OCI-LY3 (cell line): ENCODE data around the gene FAM229A.

ENCODE experiments used
- H2AFZ ChIP-seq: fragments of 200-600, 300-600 bp; shearing (Covaris generic); 2 replicates; pipeline ENCODE4 v1.6.0; 2014; ENCODE audit warnings: antibody characterized with exemption, low read depth, low read length
- H3K27ac ChIP-seq: fragments of 200-600, 300-600 bp; sonication (generic); 2 replicates; pipeline ENCODE4 v1.5.1; 2014; ENCODE audit warnings: mild to moderate bottlenecking, low read length, moderate library complexity, mixed read lengths
- H3K27me3 ChIP-seq: fragments of 200-600, 300-600 bp; sonication (generic); 2 replicates; pipeline ENCODE4 v1.6.1; 2014; ENCODE audit warnings: low read depth, low read length, mixed read lengths
- H3K36me3 ChIP-seq: fragments of 200-600, 300-600 bp; sonication (generic); replicated peaks from 2 replicates; pipeline ENCODE3; 2014; ENCODE audit warnings: low read depth, low read length, mixed read lengths
- H3K4me1 ChIP-seq: fragments of 300-600, 200-600 bp; sonication (generic); 2 replicates; pipeline ENCODE4 v1.6.1; 2014; ENCODE audit warnings: low read length, mixed read lengths
- H3K4me2 ChIP-seq: fragments of 200-600, 300-600 bp; sonication (generic); 2 replicates; pipeline ENCODE4 v1.6.1; 2014; ENCODE audit warnings: low read length, mixed read lengths
- H3K4me3 ChIP-seq: fragments of 300-600, 200-600 bp; sonication (generic); 2 replicates; pipeline ENCODE4 v1.5.1; 2014; ENCODE audit warnings: antibody characterized with exemption, mild to moderate bottlenecking, low read length, moderate library complexity
- H3K79me2 ChIP-seq: fragments of 300-600, 200-600 bp; shearing (Covaris generic); 2 replicates; pipeline ENCODE4 v1.6.1; 2014; ENCODE audit warnings: mild to moderate bottlenecking, low read length, mixed read lengths
- H3K9ac ChIP-seq: fragments of 300-600, 200-600 bp; shearing (Covaris generic); 2 replicates; pipeline ENCODE4 v1.6.0; 2014; ENCODE audit warnings: mild to moderate bottlenecking, low read length, moderate library complexity
- H3K9me3 ChIP-seq: fragments of 200-600, 300-600 bp; shearing (Covaris generic); 2 replicates; pipeline ENCODE4 v1.6.1; 2014; ENCODE audit warnings: low read length, mixed read lengths; ENCODE audit not compliant: insufficient read depth
- H4K20me1 ChIP-seq: fragments of 200-600, 300-600 bp; sonication (generic); 2 replicates; pipeline ENCODE4 v1.6.1; 2016; ENCODE audit warnings: low read length, mixed read lengths; ENCODE audit not compliant: insufficient read depth
- EZH2phosphoT487 ChIP-seq: fragments of 200-600 bp; shearing (Covaris generic); IDR thresholded peaks from 2 replicates; pipeline ENCODE4 v1.6.1; 2018; ENCODE audit warnings: antibody characterized with exemption, mixed run types, low read depth
- TF ChIP-seq, protein P1 (sequence below): fragments of 200-600, 300-600 bp; sonication (generic); IDR thresholded peaks from 2 replicates; pipeline ENCODE4 v1.5.1; 2014; ENCODE audit warnings: antibody characterized with exemption, low read length, low read depth

The FAM229A gene

DNA sequence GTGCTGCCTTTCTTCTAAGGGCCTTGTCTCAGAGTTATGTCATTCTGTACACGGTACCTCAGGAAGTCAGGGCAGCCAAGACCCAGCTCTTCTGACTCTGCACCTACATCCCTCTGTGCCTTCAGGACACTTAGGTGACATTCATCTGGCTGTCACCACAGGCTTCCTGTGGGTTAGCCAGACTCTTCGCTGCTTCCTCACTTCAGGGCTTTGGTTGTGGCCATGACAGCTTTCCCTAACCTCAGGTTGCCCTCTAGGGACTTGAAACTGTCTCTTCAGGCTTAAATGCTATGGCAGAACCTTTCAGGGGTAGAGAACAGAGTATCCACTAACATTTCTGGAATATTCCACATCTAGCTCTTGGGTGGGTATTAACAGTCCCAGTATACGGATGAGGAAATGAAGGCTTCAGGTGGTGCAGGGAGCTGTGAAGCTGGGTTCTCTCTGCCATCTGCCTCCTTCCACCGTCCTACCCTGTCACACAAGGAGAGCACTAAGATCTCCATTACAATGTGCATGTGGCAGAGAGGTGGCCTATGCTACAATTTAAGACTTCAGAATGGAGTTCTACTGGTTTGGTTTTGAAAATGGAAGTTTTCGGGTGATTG, 10.0 kb upstream of the FAM229A start:
- Histone ChIP-seq H3K9me3 (no peaks in the 10 kb centered on the region), H3K9ac (no peak overlapping the region), H3K79me2 (no peaks in the 10 kb centered on the region), H3K4me1 (no peaks in the 10 kb centered on the region), H3K27me3 (no peaks in the 10 kb centered on the region), H2AFZ (no peak overlapping the region), H3K4me3 (no peak overlapping the region), H3K4me2 (no peak overlapping the region), H3K27ac (no peak overlapping the region), H3K36me3 (peaks cover 9% of the 10 kb centered on the region), H4K20me1 (no peaks in the 10 kb centered on the region)
- no peak for TF ChIP-seq EZH2phosphoT487
- TF ChIP-seq, protein P1, sequence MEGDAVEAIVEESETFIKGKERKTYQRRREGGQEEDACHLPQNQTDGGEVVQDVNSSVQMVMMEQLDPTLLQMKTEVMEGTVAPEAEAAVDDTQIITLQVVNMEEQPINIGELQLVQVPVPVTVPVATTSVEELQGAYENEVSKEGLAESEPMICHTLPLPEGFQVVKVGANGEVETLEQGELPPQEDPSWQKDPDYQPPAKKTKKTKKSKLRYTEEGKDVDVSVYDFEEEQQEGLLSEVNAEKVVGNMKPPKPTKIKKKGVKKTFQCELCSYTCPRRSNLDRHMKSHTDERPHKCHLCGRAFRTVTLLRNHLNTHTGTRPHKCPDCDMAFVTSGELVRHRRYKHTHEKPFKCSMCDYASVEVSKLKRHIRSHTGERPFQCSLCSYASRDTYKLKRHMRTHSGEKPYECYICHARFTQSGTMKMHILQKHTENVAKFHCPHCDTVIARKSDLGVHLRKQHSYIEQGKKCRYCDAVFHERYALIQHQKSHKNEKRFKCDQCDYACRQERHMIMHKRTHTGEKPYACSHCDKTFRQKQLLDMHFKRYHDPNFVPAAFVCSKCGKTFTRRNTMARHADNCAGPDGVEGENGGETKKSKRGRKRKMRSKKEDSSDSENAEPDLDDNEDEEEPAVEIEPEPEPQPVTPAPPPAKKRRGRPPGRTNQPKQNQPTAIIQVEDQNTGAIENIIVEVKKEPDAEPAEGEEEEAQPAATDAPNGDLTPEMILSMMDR = no peak

DNA sequence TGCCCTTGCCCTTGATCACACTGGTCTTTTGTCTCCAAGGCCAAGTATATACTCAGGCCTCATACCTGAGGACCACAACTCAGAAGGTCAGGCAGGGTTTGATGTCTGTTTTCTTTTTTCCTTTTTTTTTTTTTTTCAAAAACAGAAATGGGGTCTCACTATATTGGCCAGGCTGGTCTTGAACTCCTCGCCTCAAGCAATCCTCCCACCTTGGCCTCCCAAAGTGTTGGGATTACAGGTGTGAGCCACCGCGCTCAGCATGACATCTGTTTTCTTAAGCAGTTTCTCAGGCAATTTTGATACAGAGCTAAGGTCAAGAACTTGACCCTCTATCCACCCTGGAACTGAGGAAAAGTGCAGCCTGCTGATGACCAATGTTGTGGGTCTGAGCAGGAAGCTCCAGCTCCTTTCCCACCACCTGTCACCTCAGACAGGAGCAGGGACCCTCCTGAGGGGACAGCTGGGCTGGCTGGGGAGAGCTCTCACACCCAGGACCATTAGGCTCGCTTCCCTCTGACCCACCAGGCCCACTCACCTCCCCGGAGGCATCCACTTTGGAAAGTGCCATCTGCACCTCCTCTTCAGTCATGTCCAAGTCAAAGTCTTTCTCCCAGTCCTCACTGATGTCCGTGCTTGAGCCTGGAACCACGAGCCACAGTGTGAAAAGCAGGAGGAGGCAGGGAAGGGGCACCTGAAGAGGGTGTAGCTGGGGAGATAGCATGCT, 5.8 kb upstream of the FAM229A start:
- H2AFZ ChIP-seq = no peak overlapping the region
- H3K9ac ChIP-seq = no peak overlapping the region
- no peaks in the 10 kb centered on the region for H4K20me1 ChIP-seq
- no peaks in the 10 kb centered on the region for H3K79me2 ChIP-seq
- TF ChIP-seq, protein P1 = no peak
- TF ChIP-seq EZH2phosphoT487 = no peak
- no peaks in the 10 kb centered on the region for H3K4me1 ChIP-seq
- no peaks in the 10 kb centered on the region for H3K9me3 ChIP-seq
- H3K27ac ChIP-seq = no peak overlapping the region
- no peak overlapping the region for H3K4me2 ChIP-seq
- no peak overlapping the region for H3K4me3 ChIP-seq
- H3K27me3 ChIP-seq = no peaks in the 10 kb centered on the region
- H3K36me3 ChIP-seq = peaks cover 7% of the 10 kb centered on the region

DNA sequence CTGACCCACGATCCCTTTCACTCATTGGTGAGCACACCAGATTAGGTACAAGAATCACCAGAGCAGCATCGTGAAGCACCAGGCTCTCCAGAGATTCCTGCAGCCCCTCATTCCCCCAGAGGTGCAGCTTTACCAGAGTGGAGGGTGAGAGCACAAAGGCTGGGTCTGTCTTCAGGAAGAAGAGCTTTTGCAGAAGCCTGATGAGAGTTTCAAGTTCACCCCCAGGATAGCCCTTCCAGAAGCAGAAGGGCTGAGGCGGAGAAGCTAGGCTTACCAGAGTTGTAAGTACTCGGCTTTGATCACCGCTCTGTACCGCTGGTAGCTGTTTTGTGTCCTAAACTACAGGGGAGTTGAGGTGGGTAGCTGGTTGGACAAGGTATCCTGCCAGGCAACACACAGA, 3.2 kb upstream of the FAM229A start:
- no peaks in the 10 kb centered on the region for H3K27me3 ChIP-seq
- H3K4me2 ChIP-seq = no peak overlapping the region
- no peaks in the 10 kb centered on the region for H3K9me3 ChIP-seq
- H3K4me3 ChIP-seq = no peak overlapping the region
- H3K79me2 ChIP-seq = no peaks in the 10 kb centered on the region
- H3K27ac ChIP-seq = no peak overlapping the region
- H3K36me3 ChIP-seq = peaks cover 7% of the 10 kb centered on the region
- H3K9ac ChIP-seq = no peak overlapping the region
- H2AFZ ChIP-seq = no peak overlapping the region
- H4K20me1 ChIP-seq = no peaks in the 10 kb centered on the region
- TF ChIP-seq, protein P1 = no peak
- TF ChIP-seq EZH2phosphoT487 = no peak
- H3K4me1 ChIP-seq = no peaks in the 10 kb centered on the region

DNA sequence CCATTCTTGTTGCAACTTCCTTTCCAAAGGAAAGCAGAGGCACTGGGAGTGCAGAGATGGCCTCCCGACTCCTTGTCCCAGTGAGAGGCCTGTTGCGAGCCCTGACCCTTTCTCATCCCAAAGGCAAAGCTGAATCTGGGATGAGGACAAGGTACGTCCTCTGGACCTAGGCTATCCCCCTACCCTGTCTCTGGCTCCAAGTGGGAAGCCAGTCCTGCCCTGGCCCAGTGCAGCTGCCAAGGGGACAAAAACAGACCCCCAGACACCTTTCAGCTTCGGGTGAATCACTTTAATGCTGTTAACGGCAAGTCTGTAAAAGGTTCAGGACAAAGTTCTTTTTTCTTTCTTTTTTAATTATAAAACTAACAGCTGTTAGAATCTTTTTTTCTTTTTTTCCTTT, 2.6 kb upstream of the FAM229A start:
- H3K36me3 ChIP-seq = peaks cover 7% of the 10 kb centered on the region
- H3K4me1 ChIP-seq = no peaks in the 10 kb centered on the region

More for the DNA sequence above, 2.6 kb upstream of the FAM229A start:
- H3K4me3 ChIP-seq = no peak overlapping the region
- H3K27me3 ChIP-seq = no peaks in the 10 kb centered on the region
- TF ChIP-seq EZH2phosphoT487 = no peak
- TF ChIP-seq, protein P1 = no peak
- H3K9ac ChIP-seq = no peak overlapping the region
- H4K20me1 ChIP-seq = no peaks in the 10 kb centered on the region
- no peak overlapping the region for H2AFZ ChIP-seq
- H3K27ac ChIP-seq = no peak overlapping the region
- no peaks in the 10 kb centered on the region for H3K79me2 ChIP-seq
- no peak overlapping the region for H3K4me2 ChIP-seq
- no peaks in the 10 kb centered on the region for H3K9me3 ChIP-seq
